Measurements from ENCODE around the gene SPINDOC. TPM values are rescaled to one million over a fixed set of nuclear protein-coding genes. Genes with fewer than 3 reads are reported as not detected.
A peak's percentile ranks its signal among the peaks of the same experiment; 100 is the strongest.

SPINDOC gene
- total RNA-seq, 1 experiment from 2014 or later = 121 TPM

DNA sequence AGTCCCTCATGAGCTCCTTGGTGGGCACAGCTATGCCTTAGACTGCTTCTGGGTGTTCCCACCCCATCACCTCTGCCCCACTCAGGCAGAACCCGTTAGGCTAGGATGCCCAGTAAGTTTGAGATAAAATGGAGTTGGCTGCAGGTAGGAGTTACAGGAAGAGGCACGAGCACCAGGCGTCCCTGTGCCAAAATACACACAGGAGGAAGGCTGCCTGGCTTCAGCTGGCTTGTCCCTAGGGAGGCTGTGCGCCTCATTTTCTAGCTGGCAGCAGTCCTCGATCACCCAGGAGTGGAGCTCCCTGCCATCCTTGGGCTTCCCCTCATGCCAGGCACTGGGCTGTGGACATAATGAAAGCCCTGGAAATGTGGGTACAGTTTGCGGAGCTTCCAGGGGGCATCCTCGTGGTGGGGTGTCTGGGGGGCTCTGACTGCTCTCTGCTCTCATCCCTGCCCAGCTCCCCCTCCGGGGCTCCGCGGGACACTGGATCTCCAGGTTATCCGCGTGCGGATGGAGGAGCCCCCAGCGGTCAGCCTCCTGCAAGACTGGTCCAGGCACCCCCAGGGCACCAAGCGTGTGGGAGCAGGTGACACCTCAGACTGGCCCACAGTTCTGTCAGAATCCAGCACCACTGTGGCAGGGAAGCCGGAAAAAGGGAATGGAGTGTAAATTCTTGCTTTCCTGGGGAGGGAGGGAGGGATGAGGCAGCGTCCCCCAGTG, 13.4 kb downstream of the SPINDOC start:
- no peak overlapping the region for H2BK12ac ChIP-seq (ENCODE audit: insufficient read length, low read depth, low read length)
- peaks cover 5 to 19% of the 10 kb centered on the region in 2 experiments for H3K4me1 Mint-ChIP-seq
- TF ChIP-seq, protein P1, sequence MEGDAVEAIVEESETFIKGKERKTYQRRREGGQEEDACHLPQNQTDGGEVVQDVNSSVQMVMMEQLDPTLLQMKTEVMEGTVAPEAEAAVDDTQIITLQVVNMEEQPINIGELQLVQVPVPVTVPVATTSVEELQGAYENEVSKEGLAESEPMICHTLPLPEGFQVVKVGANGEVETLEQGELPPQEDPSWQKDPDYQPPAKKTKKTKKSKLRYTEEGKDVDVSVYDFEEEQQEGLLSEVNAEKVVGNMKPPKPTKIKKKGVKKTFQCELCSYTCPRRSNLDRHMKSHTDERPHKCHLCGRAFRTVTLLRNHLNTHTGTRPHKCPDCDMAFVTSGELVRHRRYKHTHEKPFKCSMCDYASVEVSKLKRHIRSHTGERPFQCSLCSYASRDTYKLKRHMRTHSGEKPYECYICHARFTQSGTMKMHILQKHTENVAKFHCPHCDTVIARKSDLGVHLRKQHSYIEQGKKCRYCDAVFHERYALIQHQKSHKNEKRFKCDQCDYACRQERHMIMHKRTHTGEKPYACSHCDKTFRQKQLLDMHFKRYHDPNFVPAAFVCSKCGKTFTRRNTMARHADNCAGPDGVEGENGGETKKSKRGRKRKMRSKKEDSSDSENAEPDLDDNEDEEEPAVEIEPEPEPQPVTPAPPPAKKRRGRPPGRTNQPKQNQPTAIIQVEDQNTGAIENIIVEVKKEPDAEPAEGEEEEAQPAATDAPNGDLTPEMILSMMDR (conservative IDR thresholded peaks at IDR 0.05) = no peak
- no peak overlapping the region for H3K27ac ChIP-seq (ENCODE audit: insufficient read length, low read depth, low read length)
- no peaks in the 10 kb centered on the region for H3K79me2 ChIP-seq (ENCODE audit: insufficient read depth, low read length)
- H3K9me3 ChIP-seq (ENCODE audit: control insufficient read depth, low read depth, low read length) = no peaks in the 10 kb centered on the region
- H3K23me2 ChIP-seq (ENCODE audit: insufficient read length, low read depth, low read length, poor library complexity, severe bottlenecking) = no peaks in the 10 kb centered on the region
- H3K4ac ChIP-seq (ENCODE audit: low read depth, low read length) = no peak overlapping the region
- H3K56ac ChIP-seq (ENCODE audit: insufficient read length, low read depth, low read length) = no peak overlapping the region
- no peak overlapping the region for H2AK5ac ChIP-seq (ENCODE audit: insufficient read length, low read length)
- no peak overlapping the region for H4K5ac ChIP-seq (ENCODE audit: insufficient read length, low read depth, low read length)
- H3K9me3 Mint-ChIP-seq = no peaks in the 10 kb centered on the region
- no peak overlapping the region for H3T11ph ChIP-seq (ENCODE audit: low read length)
- H3K27me3 ChIP-seq (ENCODE audit: insufficient read depth, low read length) = no peaks in the 10 kb centered on the region
- H3K27ac Mint-ChIP-seq = peak overlapping the region in 1 of 3 experiments; percentile 78; a peak in 2 of 7 replicates
- H3K36me3 Mint-ChIP-seq (ENCODE audit: insufficient read depth in 1 of 3, low read depth in 3 of 3) = peaks cover 27 to 61% (median 56%) of the 10 kb centered on the region in 3 experiments
- DNase-seq = no peak
- H4K20me1 ChIP-seq (ENCODE audit: control insufficient read depth, insufficient read depth, insufficient read length) = no peaks in the 10 kb centered on the region
- no peak overlapping the region for H2BK15ac ChIP-seq (ENCODE audit: low read depth, low read length)
- H2BK20ac ChIP-seq (ENCODE audit: low read depth, low read length, poor library complexity, severe bottlenecking) = no peak overlapping the region
- no peak overlapping the region for H4K91ac ChIP-seq (ENCODE audit: insufficient read length, low read depth, low read length)
- H3K27me3 Mint-ChIP-seq (ENCODE audit: low read depth) = no peaks in the 10 kb centered on the region; the same call in 1 of the 2 replicates
- H3K14ac ChIP-seq (ENCODE audit: insufficient read depth, low read length) = no peak overlapping the region
- no peak overlapping the region for H2BK120ac ChIP-seq (ENCODE audit: low read depth, low read length, poor library complexity, severe bottlenecking)
- no peak overlapping the region for H2AFZ ChIP-seq (ENCODE audit: low read length)
- WGBS (ENCODE audit: extremely low coverage, insufficient read length, low lambda C conversion rate) = no CpG with 5 or more reads among the region's 17 CpGs
- peaks cover 2% of the 10 kb centered on the region for H3K79me1 ChIP-seq (ENCODE audit: insufficient read depth, low read depth, low read length, poor library complexity, severe bottlenecking)
- no peak overlapping the region for H3K4me3 Mint-ChIP-seq
- H2BK5ac ChIP-seq (ENCODE audit: insufficient read length, low read length) = no peak overlapping the region
- peaks cover 3% of the 10 kb centered on the region; the same call in 1 of the 2 replicates for H3K4me1 ChIP-seq (ENCODE audit: insufficient read depth, low read length)
- no peak overlapping the region for H3K4me2 ChIP-seq (ENCODE audit: insufficient read depth, insufficient read length, low read length)
- no peak overlapping the region for H3K18ac ChIP-seq (ENCODE audit: insufficient read length, low read depth, low read length)
- H3K9ac ChIP-seq (ENCODE audit: extremely low read depth, insufficient read length, low read length) = no peak overlapping the region
- H4K8ac ChIP-seq (replicated peaks; ENCODE audit: insufficient read length, low read depth, low read length) = no peak overlapping the region
- H3K23ac ChIP-seq (ENCODE audit: insufficient read length, low read depth, low read length) = no peak overlapping the region

All from H9 (cell line).